ENCODE results near the gene SLC5A5. TPM values are rescaled to one million over a fixed set of nuclear protein-coding genes. Genes with fewer than 3 reads are reported as not detected.

The SLC5A5 gene
- polyA plus RNA-seq, 1 of the 3 experiments (the other 2 are of a cell fraction) = 0.02 TPM

DNA sequence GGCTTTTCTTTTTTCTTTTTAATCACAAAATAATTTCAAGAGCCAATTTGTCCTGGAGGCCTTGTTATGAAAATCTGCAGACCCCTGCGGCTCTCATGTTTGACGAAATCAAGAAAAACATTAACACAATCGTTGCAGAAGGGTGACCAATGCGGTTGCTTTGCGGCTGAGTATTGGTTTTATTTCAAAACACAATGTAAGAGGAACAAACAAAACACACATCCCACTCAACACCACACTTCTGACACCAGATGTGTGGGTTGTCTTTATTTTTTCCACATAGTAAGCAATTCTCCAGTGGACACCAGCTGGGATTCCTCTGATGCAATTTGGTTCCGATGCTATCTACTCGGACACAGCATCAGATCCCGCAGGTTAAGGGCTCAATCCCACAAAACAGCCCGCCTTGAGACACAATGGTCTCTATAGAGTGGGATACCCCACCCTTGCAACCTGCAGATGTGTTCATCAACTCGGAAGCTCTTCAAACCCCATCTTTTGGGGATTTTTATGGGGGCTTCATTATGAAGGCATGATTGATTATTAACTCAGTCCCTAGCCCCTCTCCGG lies 39.1 kb downstream of the SLC5A5 start:
- Histone ChIP-seq H2AFZ (ENCODE audit: low read depth) (no peak overlapping the region), H3K9me2 (no peaks in the 10 kb centered on the region), H3K4me3 (ENCODE audit: low read depth in 2 of 2, low read length in 1 of 2) (no peak overlapping the region), H3K27me3 (ENCODE audit: insufficient read depth) (no peaks in the 10 kb centered on the region), H3K36me3 (replicated peaks in 1 of 2; ENCODE audit: control insufficient read depth in 1 of 2, insufficient read depth in 2 of 2, low read length in 1 of 2) (no peaks in the 10 kb centered on the region), H3K79me2 (ENCODE audit: insufficient read depth) (no peaks in the 10 kb centered on the region), H3K9ac (no peak overlapping the region), H3F3A (replicated peaks; ENCODE audit: insufficient read depth) (no peaks in the 10 kb centered on the region), H3K4me1 (ENCODE audit: control insufficient read depth in 1 of 2, insufficient read depth in 2 of 2, low read depth in 1 of 2, low read length in 1 of 2) (no peaks in the 10 kb centered on the region), H3K27ac (ENCODE audit: low read depth in 2 of 2, low read length in 1 of 2) (no peak overlapping the region), H3K4me2 (no peak overlapping the region), H3K9me3 (0 out of 2 replicates have a peak, but pooled peaks cover 6% of the 10 kb centered on the region), H4K20me1 (ENCODE audit: insufficient read depth) (no peaks in the 10 kb centered on the region)
- TF ChIP-seq TAF1 (IDR thresholded peaks at IDR 0.05; ENCODE audit: borderline replicate concordance, low read depth, low read length) = no peak
- no peak for TF ChIP-seq GATA2 (CRISPR knock-in tag; IDR thresholded peaks at IDR 0.05)
- TF ChIP-seq, protein P1, sequence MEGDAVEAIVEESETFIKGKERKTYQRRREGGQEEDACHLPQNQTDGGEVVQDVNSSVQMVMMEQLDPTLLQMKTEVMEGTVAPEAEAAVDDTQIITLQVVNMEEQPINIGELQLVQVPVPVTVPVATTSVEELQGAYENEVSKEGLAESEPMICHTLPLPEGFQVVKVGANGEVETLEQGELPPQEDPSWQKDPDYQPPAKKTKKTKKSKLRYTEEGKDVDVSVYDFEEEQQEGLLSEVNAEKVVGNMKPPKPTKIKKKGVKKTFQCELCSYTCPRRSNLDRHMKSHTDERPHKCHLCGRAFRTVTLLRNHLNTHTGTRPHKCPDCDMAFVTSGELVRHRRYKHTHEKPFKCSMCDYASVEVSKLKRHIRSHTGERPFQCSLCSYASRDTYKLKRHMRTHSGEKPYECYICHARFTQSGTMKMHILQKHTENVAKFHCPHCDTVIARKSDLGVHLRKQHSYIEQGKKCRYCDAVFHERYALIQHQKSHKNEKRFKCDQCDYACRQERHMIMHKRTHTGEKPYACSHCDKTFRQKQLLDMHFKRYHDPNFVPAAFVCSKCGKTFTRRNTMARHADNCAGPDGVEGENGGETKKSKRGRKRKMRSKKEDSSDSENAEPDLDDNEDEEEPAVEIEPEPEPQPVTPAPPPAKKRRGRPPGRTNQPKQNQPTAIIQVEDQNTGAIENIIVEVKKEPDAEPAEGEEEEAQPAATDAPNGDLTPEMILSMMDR (IDR thresholded peaks at IDR 0.05) = no peak
- no peak for TF ChIP-seq USF1 (IDR thresholded peaks at IDR 0.05; ENCODE audit: borderline replicate concordance, low read depth)
- no peak for TF ChIP-seq MEF2A (IDR thresholded peaks at IDR 0.05; ENCODE audit: borderline replicate concordance, low read depth)
- no peak for TF ChIP-seq USF2 (IDR thresholded peaks at IDR 0.05; ENCODE audit: borderline replicate concordance, low read depth, low read length)
- TF ChIP-seq TEAD4 (IDR thresholded peaks at IDR 0.05; ENCODE audit: borderline replicate concordance, insufficient read depth) = no peak
- TF ChIP-seq RXRA (IDR thresholded peaks at IDR 0.05; ENCODE audit: borderline replicate concordance, low read depth) = no peak
- no peak for TF ChIP-seq FOXM1 (IDR thresholded peaks at IDR 0.05; ENCODE audit: low read depth)
- TF ChIP-seq SMC3 (IDR thresholded peaks at IDR 0.05; ENCODE audit: low read depth, low read length) = no peak
- TF ChIP-seq JUND (IDR thresholded peaks at IDR 0.05) = no peak
- TF ChIP-seq TCF12 (IDR thresholded peaks at IDR 0.05) = no peak
- no peak for TF ChIP-seq FOSL2 (IDR thresholded peaks at IDR 0.05; ENCODE audit: borderline replicate concordance, low read depth)
- TF ChIP-seq YY1 (IDR thresholded peaks at IDR 0.05; ENCODE audit: low read depth) = no peak
- ChIA-PET CTCF (interaction anchor here (1.2 to 3.2 kb wide), 3 partner anchors 9 to 27 kb away, joined by 3 to 13 read pairs (median 5); partner anchors contain the start of gene CCDC124), POLR2A (no interaction called here)
- no peak for DNase-seq
- WGBS (ENCODE audit: low lambda C conversion rate) = 13% methylated on average over 10 of the region's 11 CpGs
